GM23248 (cell line): ENCODE results near the gene LYSMD1.

Experiments used
- EZH2 ChIP-seq: fragments of 200-600 bp; sonication (generic); IDR thresholded peaks from 2 replicates; pipeline ENCODE4 v1.6.1; 2018; ENCODE audit warnings: antibody characterized with exemption, mild to moderate bottlenecking; ENCODE audit not compliant: insufficient read depth, poor library complexity, severe bottlenecking
- EZH2phosphoT487 ChIP-seq: fragments of 200-600 bp; sonication (generic); IDR thresholded peaks from 2 replicates; pipeline ENCODE4 v1.6.1; 2018; ENCODE audit warnings: antibody characterized with exemption, moderate library complexity, mild to moderate bottlenecking, low read depth; ENCODE audit not compliant: insufficient read depth

- no peak for TF ChIP-seq EZH2
- no peak for TF ChIP-seq EZH2phosphoT487
Observed at GRCh38 chr1:151133018-151133806, 32.5 kb downstream of the LYSMD1 start.
